NCI-H2029 (cell line): ENCODE measurements around the gene INO80B.
"Not testable (repeated sequence)": the region's sequence is repeated elsewhere in the genome, so short reads cannot be mapped to it uniquely, and the experiment has no call there.

Source experiments
- DNase-seq: peaks from one replicate; lab custom pipeline; 2025; lab: John Stamatoyannopoulos, UW

Gene INO80B

GRCh38 chr2:74454654-74455511, at the start of gene INO80B:
TSS of gene INO80B (plus strand) at chr2:74455087. CDS start at chr2:74455117, 30 bp downstream.
- DNase-seq: peak; percentile 92

GRCh38 chr2:74406035-74406434, 48.9 kb upstream of the INO80B start:
- DNase-seq: no peak

GRCh38 chr2:74407682-74408081, 47.2 kb upstream of the INO80B start:
- no peak for DNase-seq

- DNase-seq: no peak
Measured at GRCh38 chr2:74413001-74413698, 41.7 kb upstream of the INO80B start.

GRCh38 chr2:74414441-74414840, 40.4 kb upstream of the INO80B start:
- no peak for DNase-seq

GRCh38 chr2:74414881-74415761, 39.8 kb upstream of the INO80B start:
- DNase-seq: no peak

- no peak for DNase-seq
Measured at GRCh38 chr2:74415762-74416395, 39.0 kb upstream of the INO80B start.

- DNase-seq: no peak
Measured at GRCh38 chr2:74416778-74417177, 38.1 kb upstream of the INO80B start.

GRCh38 chr2:74417197-74417596, 37.7 kb upstream of the INO80B start:
- DNase-seq: no peak

GRCh38 chr2:74417763-74418162, 37.1 kb upstream of the INO80B start:
- no peak for DNase-seq

- DNase-seq: no peak
Measured at GRCh38 chr2:74418312-74418711, 36.6 kb upstream of the INO80B start.

- DNase-seq: no peak
Measured at GRCh38 chr2:74419345-74419744, 35.5 kb upstream of the INO80B start.

GRCh38 chr2:74420006-74420405, 34.9 kb upstream of the INO80B start:
- no peak for DNase-seq

- not testable (repeated sequence) for DNase-seq
Measured at GRCh38 chr2:74420443-74421103, 34.3 kb upstream of the INO80B start.

- DNase-seq: peak; percentile 89
Measured at GRCh38 chr2:74421221-74421870, 33.5 kb upstream of the INO80B start, which contains the start of the genes C2orf81 and WDR54. TSS of gene C2orf81 (minus strand) at chr2:74421619. CDS start at chr2:74421560, 59 bp downstream. TSS of gene WDR54 (plus strand) at chr2:74421730. CDS start at chr2:74422154, 424 bp downstream.

- DNase-seq: no peak
Measured at GRCh38 chr2:74423231-74424095, 31.4 kb upstream of the INO80B start.

GRCh38 chr2:74424139-74424992, 30.5 kb upstream of the INO80B start:
- DNase-seq: no peak

- no peak for DNase-seq
Measured at GRCh38 chr2:74424995-74425406, 29.9 kb upstream of the INO80B start.
